H1 (cell line): Measurements from ENCODE around the gene CXCL9. TPM values are rescaled to one million over a fixed set of nuclear protein-coding genes. Genes with fewer than 3 reads are reported as not detected.
"Not testable (repeated sequence)": the region's sequence is repeated elsewhere in the genome, so short reads cannot be mapped to it uniquely, and the experiment has no call there.

ENCODE experiments used
- CTCF ChIA-PET: fragments of 300-600 bp; sonication (Branson Sonifier 250); formaldehyde crosslinking; loops from one replicate; lab custom pipeline; 2021; ENCODE audit not compliant: partially characterized antibody; lab: Charles Lee
- POLR2A ChIA-PET: fragments of 300-600 bp; sonication (Branson Sonifier 250); formaldehyde crosslinking; loops from one replicate; lab custom pipeline; 2021; ENCODE audit warnings: inconsistent platforms; ENCODE audit not compliant: partially characterized antibody; lab: Charles Lee
- DNase-seq, 2 experiments: peaks; one replicate each; pipeline versions ENCODE4 v3.0.0 to v3.0.0-alpha.2; 2010 to 2022; ENCODE audit warnings: low spot score in 2 of 2, low read depth in 1 of 2, mixed read lengths in 1 of 2
- FAIRE-seq: peaks from 2 replicates; lab custom pipeline; 2011; peaks lifted over from hg19 to GRCh38; lab: Jason Lieb, UNC
- H2AFZ ChIP-seq: 2 replicates; pipeline ENCODE4 v1.8.1; 2012; ENCODE audit warnings: low read length, inconsistent platforms
- H2AK5ac ChIP-seq: 2 replicates; pipeline ENCODE4 v1.6.1; 2013; ENCODE audit warnings: low read depth, low read length
- H2BK120ac ChIP-seq: replicated peaks from 2 replicates; pipeline ENCODE3; 2013; ENCODE audit warnings: low read depth, low read length, inconsistent platforms
- H2BK12ac ChIP-seq: 2 replicates; pipeline ENCODE4 v1.6.1; 2013; ENCODE audit warnings: low read depth, low read length
- H2BK15ac ChIP-seq: 2 replicates; pipeline ENCODE4 v1.6.1; 2013; ENCODE audit warnings: low read length
- H2BK20ac ChIP-seq: 2 replicates; pipeline ENCODE4 v1.6.1; 2013; ENCODE audit warnings: low read length
- H2BK5ac ChIP-seq: 2 replicates; pipeline ENCODE4 v1.6.1; 2013; ENCODE audit warnings: low read depth, low read length
- H3K14ac ChIP-seq: 2 replicates; pipeline ENCODE4 v1.6.1; 2013; ENCODE audit warnings: inconsistent platforms; ENCODE audit not compliant: insufficient read length
- H3K18ac ChIP-seq: 2 replicates; pipeline ENCODE4 v1.6.1; 2013; ENCODE audit warnings: low read length; ENCODE audit errors: extremely low read depth
- H3K23ac ChIP-seq: 2 replicates; pipeline ENCODE4 v1.6.1; 2013; ENCODE audit warnings: inconsistent platforms; ENCODE audit not compliant: insufficient read length
- H3K23me2 ChIP-seq: 2 replicates; pipeline ENCODE4 v1.6.1; 2013; ENCODE audit warnings: low read depth, low read length
- H3K27ac ChIP-seq: 2 replicates; pipeline ENCODE4 v1.6.1; 2011; ENCODE audit warnings: low read depth, low read length, inconsistent platforms
- H3K27me3 ChIP-seq, 4 experiments: replicated peaks in 1 of 4; 1 replicate in 1 of 4; 2 replicates in 3 of 4; pipeline versions ENCODE4 v1.6.1 to v1.8.1; 2011 to 2013; ENCODE audit warnings: low read length in 3 of 4, mild to moderate bottlenecking in 3 of 4, inconsistent platforms in 2 of 4, mixed read lengths in 2 of 4, moderate library complexity in 1 of 4; ENCODE audit not compliant: control insufficient read depth in 3 of 4, insufficient read depth in 3 of 4; ENCODE audit errors: extremely low read depth in 1 of 4
- H3K36me3 ChIP-seq, 4 experiments: 2 replicates each; pipeline versions ENCODE4 v1.6.1 to v1.8.1; 2011 to 2013; ENCODE audit warnings: mild to moderate bottlenecking in 4 of 4, low read length in 3 of 4, moderate library complexity in 2 of 4, control low read depth in 1 of 4, inconsistent platforms in 1 of 4; ENCODE audit not compliant: insufficient read depth in 4 of 4, control insufficient read depth in 2 of 4
- H3K4ac ChIP-seq: replicated peaks from 2 replicates; pipeline ENCODE3; 2013; ENCODE audit warnings: low read length, low read depth, mixed read lengths, inconsistent platforms; ENCODE audit not compliant: insufficient read length
- H3K4me1 ChIP-seq, 4 experiments: replicated peaks in 1 of 4; 1 replicate in 1 of 4; 2 replicates in 3 of 4; pipeline versions ENCODE4 v1.6.1 to v1.8.1; 2011 to 2013; ENCODE audit warnings: low read length in 3 of 4, inconsistent platforms in 2 of 4, mixed read lengths in 1 of 4; ENCODE audit not compliant: insufficient read depth in 4 of 4, control insufficient read depth in 3 of 4
- H3K4me2 ChIP-seq, 2 experiments: 2 replicates each; pipeline versions ENCODE4 v1.6.1 to v1.8.1; 2011 to 2013; ENCODE audit warnings: low read depth in 2 of 2, low read length in 2 of 2, control low read depth in 1 of 2, inconsistent platforms in 1 of 2, mild to moderate bottlenecking in 1 of 2; ENCODE audit not compliant: insufficient read depth in 1 of 2
- H3K4me3 ChIP-seq, 4 experiments: fragments of 200-600, 300-600 bp in 1 of 4; sonication (generic), shearing (Covaris generic), sonication (Bioruptor Twin) in 1 of 4; 2 replicates each; pipeline versions ENCODE4 v1.5.1 to v1.8.1; 2011 to 2016; ENCODE audit warnings: low read length in 4 of 4, low read depth in 3 of 4, control low read depth in 2 of 4, inconsistent platforms in 2 of 4, mild to moderate bottlenecking in 2 of 4, mixed read lengths in 1 of 4, moderate library complexity in 1 of 4; ENCODE audit not compliant: insufficient read depth in 2 of 4; ENCODE audit errors: extremely low read depth in 1 of 4
- H3K56ac ChIP-seq: replicated peaks from 2 replicates; pipeline ENCODE3; 2013; ENCODE audit warnings: low read depth, mild to moderate bottlenecking, mixed read lengths, low read length, inconsistent platforms; ENCODE audit not compliant: insufficient read length
- H3K79me1 ChIP-seq: 2 replicates; pipeline ENCODE4 v1.6.1; 2013; ENCODE audit warnings: low read depth, low read length, control low read depth
- H3K79me2 ChIP-seq, 2 experiments: 2 replicates each; pipeline versions ENCODE4 v1.6.1 to v1.8.1; 2012 to 2013; ENCODE audit warnings: low read length in 2 of 2, mild to moderate bottlenecking in 2 of 2, inconsistent platforms in 1 of 2; ENCODE audit not compliant: insufficient read depth in 2 of 2, control insufficient read depth in 1 of 2
- H3K9ac ChIP-seq, 4 experiments: replicated peaks in 1 of 4; 1 replicate in 1 of 4; 2 replicates in 3 of 4; pipeline versions ENCODE4 v1.6.1 to v1.8.1; 2011 to 2013; ENCODE audit warnings: low read depth in 3 of 4, low read length in 3 of 4, control low read depth in 2 of 4, mild to moderate bottlenecking in 2 of 4, moderate library complexity in 2 of 4, inconsistent platforms in 1 of 4; ENCODE audit errors: extremely low read depth in 1 of 4
- H3K9me3 ChIP-seq, 2 experiments: 2 replicates each; pipeline versions ENCODE4 v1.6.1 to v1.8.1; 2012 to 2013; ENCODE audit warnings: mild to moderate bottlenecking in 2 of 2, moderate library complexity in 2 of 2, control low read depth in 1 of 2, inconsistent platforms in 1 of 2, low read depth in 1 of 2, low read length in 1 of 2, mixed read lengths in 1 of 2; ENCODE audit not compliant: insufficient read depth in 2 of 2
- H4K20me1 ChIP-seq, 2 experiments: replicated peaks in 1 of 2; 2 replicates each; pipeline versions ENCODE3 to v1.8.1; 2011 to 2013; ENCODE audit warnings: inconsistent platforms in 2 of 2, low read length in 2 of 2, mild to moderate bottlenecking in 1 of 2; ENCODE audit not compliant: insufficient read depth in 2 of 2, control insufficient read depth in 1 of 2
- H4K5ac ChIP-seq: 2 replicates; pipeline ENCODE4 v1.6.1; 2013; ENCODE audit warnings: low read length, low read depth, mixed read lengths, inconsistent platforms; ENCODE audit not compliant: insufficient read length
- H4K8ac ChIP-seq: 2 replicates; pipeline ENCODE4 v1.8.0; 2013; ENCODE audit warnings: mild to moderate bottlenecking, moderate library complexity, low read length, inconsistent platforms; ENCODE audit not compliant: insufficient read depth; ENCODE audit errors: extremely low read depth
- H4K91ac ChIP-seq: replicated peaks from 2 replicates; pipeline ENCODE3; 2013; ENCODE audit warnings: low read length, mixed read lengths, inconsistent platforms; ENCODE audit not compliant: insufficient read length
- WGBS, 2 experiments: shearing (Covaris generic) in 1 of 2; methylation state at CpG; one replicate each; pipeline versions ENCODE4 v1.1.6 to v1.1.7; 2013 to 2015; ENCODE audit warnings: low lambda C conversion rate in 2 of 2, mixed read lengths in 2 of 2, inconsistent platforms in 1 of 2, low coverage in 1 of 2, missing lambda C conversion rate in 1 of 2; ENCODE audit not compliant: insufficient replicate concordance in 2 of 2, insufficient coverage in 1 of 2, insufficient read length in 1 of 2; ENCODE audit errors: extremely low coverage in 1 of 2, missing lambda C conversion rate in 1 of 2; 5-methylcytosine and 5-hydroxymethylcytosine counted together
- polyA plus RNA-seq, 7 experiments: library from polyadenylated mRNA; depleted of rRNA in 3 of 7; stranded (reverse) in 5 of 7; unstranded in 2 of 7; fragments of >200 nt in 5 of 7; fragments of 200-250 nt in 2 of 7; gene quantifications; 1 replicate in 5 of 7; 2 replicates in 1 of 7; 4 replicates in 1 of 7; pipeline versions ENCODE4 v1.2.1 to v1.2.3, GENCODE V29; 2011 to 2013; ENCODE audit warnings: missing spikeins in 2 of 7, mixed read lengths in 2 of 7
- total RNA-seq: library from RNA; stranded (reverse); fragmentation: NEBNext Ultra II Directional; extraction: Animal tissue kit (Norgen Biotek cat#: 25700); gene quantifications from 2 replicates; pipeline ENCODE4 v1.2.1, GENCODE V29; 2021

The CXCL9 gene
- total and polyA plus RNA-seq, 2 of the 8 experiments (the other 6 are each of a cell fraction or from before 2014, with no cell fraction given) = not detected

GRCh38 chr4:76043306-76043705 lies 36.0 kb upstream of the CXCL9 start:
- H3K79me2 ChIP-seq, H2BK15ac ChIP-seq, H3K23ac ChIP-seq, H4K91ac ChIP-seq, H4K8ac ChIP-seq, H3K79me1 ChIP-seq, H2BK20ac ChIP-seq, H3K4me1 ChIP-seq, H2AFZ ChIP-seq, H2BK120ac ChIP-seq, H3K4me3 ChIP-seq, H2AK5ac ChIP-seq, FAIRE-seq, H3K18ac ChIP-seq, H2BK12ac ChIP-seq, H4K20me1 ChIP-seq, DNase-seq, H2BK5ac ChIP-seq, H3K4ac ChIP-seq, H3K36me3 ChIP-seq, H3K9me3 ChIP-seq, H3K27ac ChIP-seq, H3K14ac ChIP-seq, H3K27me3 ChIP-seq, H3K9ac ChIP-seq, H4K5ac ChIP-seq, H3K23me2 ChIP-seq, H3K56ac ChIP-seq, H3K4me2 ChIP-seq: not testable (repeated sequence)
- 89% methylated on average over 7 of the region's 18 CpGs; no CpG with 5 or more reads in 1 of the 2 experiments for WGBS, 2 experiments
- ChIA-PET CTCF (interaction anchor here (1.3 to 1.5 kb wide), 2 partner anchors 43 to 335 kb away, joined by 3 read pairs; no protein-coding TSS in a partner anchor), POLR2A (interaction anchor here (0.9 kb wide), 1 partner anchor 23 kb away, joined by 4 read pairs; no protein-coding TSS in a partner anchor)
